ENCODE results near the gene CSTF1.

The CSTF1 gene

DNA sequence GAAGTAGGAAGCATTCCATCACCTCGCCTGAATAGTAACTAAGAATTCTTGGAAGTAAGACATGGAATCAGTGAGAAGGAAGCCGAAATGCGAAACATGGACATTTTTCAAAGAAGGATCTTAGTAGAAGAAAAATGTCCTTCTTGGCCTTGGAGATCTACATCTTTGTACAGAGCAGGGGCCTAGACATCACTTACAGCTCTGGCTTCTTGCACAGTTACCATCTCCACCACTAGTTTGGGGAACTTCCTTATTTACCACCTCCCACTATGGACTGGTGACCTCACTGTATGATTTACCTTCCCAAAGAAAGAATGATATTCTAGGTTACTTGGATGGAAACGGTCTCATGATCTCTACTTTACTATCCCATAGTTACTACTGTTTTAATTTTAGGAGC, 35.4 kb downstream of the CSTF1 start:
- TF ChIP-seq, protein P1, sequence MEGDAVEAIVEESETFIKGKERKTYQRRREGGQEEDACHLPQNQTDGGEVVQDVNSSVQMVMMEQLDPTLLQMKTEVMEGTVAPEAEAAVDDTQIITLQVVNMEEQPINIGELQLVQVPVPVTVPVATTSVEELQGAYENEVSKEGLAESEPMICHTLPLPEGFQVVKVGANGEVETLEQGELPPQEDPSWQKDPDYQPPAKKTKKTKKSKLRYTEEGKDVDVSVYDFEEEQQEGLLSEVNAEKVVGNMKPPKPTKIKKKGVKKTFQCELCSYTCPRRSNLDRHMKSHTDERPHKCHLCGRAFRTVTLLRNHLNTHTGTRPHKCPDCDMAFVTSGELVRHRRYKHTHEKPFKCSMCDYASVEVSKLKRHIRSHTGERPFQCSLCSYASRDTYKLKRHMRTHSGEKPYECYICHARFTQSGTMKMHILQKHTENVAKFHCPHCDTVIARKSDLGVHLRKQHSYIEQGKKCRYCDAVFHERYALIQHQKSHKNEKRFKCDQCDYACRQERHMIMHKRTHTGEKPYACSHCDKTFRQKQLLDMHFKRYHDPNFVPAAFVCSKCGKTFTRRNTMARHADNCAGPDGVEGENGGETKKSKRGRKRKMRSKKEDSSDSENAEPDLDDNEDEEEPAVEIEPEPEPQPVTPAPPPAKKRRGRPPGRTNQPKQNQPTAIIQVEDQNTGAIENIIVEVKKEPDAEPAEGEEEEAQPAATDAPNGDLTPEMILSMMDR (IDR thresholded peaks at IDR 0.05; ENCODE audit: low read depth, low read length) = no peak
- H3K4me3 ChIP-seq (ENCODE audit: low read depth, low read length) = no peak overlapping the region

GRCh38 chr20:56428410-56428809, 36.0 kb downstream of the CSTF1 start:
- TF ChIP-seq, protein P1 (IDR thresholded peaks at IDR 0.05; ENCODE audit: low read depth, low read length) = no peak
- no peak overlapping the region for H3K4me3 ChIP-seq (ENCODE audit: low read depth, low read length)

- no peak overlapping the region for H3K4me3 ChIP-seq (ENCODE audit: low read depth, low read length)
- TF ChIP-seq, protein P1 (IDR thresholded peaks at IDR 0.05; ENCODE audit: low read depth, low read length) = no peak
Measured at GRCh38 chr20:56428881-56429280, 36.4 kb downstream of the CSTF1 start.

- TF ChIP-seq, protein P1 (IDR thresholded peaks at IDR 0.05; ENCODE audit: low read depth, low read length) = no peak
Measured at GRCh38 chr20:56429502-56429901, 37.1 kb downstream of the CSTF1 start.

DNA sequence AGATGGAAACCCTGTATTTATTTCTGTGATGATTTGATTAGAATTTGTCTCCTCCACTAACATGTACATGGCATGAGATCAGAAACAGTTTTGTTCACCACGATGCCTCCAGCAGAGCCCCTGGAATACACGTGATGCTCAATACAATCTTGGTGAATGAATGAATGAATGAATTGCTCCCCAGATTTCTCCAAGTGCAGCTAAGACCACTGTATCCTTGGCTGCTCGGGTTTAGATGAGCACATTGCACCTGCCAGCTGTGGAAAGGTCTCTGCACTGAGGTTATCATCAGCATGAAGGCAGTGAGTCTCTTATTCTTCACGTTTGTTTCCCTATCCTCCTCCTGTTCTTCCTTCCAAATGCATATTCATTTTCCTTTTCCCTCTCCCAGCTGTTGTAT, 37.5 kb downstream of the CSTF1 start:
- TF ChIP-seq, protein P1 (IDR thresholded peaks at IDR 0.05; ENCODE audit: low read depth, low read length) = no peak

More at GRCh38 chr20:56429502-56429901, 37.1 kb downstream of the CSTF1 start:
- H3K4me3 ChIP-seq (ENCODE audit: low read depth, low read length) = 0 out of 2 replicates have a peak overlapping the region, but pooled peaks have one; percentile 9

DNA sequence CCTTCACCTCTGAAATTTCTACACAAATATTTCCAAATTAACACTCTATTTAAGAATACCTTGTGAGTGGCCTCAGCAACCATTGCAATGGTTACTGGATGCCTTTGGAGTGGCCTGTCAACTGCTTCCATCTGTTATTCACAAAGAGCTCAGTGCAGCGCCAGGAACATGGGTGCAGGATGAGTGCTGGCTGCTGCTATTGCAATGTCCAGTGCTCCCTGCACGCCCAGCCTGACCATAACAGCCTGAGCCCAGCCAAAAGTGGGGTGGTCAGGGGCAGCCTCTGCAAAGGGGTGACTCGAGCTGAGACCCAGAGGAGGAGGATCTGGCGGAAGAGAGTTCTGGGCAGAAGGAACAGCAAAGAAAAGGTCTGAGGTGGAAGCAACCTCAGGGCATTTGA, 38.0 kb downstream of the CSTF1 start:
- TF ChIP-seq, protein P1 (IDR thresholded peaks at IDR 0.05; ENCODE audit: low read depth, low read length) = no peak
- H3K4me3 ChIP-seq (ENCODE audit: low read depth, low read length) = no peak overlapping the region

More for the DNA sequence above, 37.5 kb downstream of the CSTF1 start:
- 0 out of 2 replicates have a peak overlapping the region, but pooled peaks have one; percentile 4 for H3K4me3 ChIP-seq (ENCODE audit: low read depth, low read length)

DNA sequence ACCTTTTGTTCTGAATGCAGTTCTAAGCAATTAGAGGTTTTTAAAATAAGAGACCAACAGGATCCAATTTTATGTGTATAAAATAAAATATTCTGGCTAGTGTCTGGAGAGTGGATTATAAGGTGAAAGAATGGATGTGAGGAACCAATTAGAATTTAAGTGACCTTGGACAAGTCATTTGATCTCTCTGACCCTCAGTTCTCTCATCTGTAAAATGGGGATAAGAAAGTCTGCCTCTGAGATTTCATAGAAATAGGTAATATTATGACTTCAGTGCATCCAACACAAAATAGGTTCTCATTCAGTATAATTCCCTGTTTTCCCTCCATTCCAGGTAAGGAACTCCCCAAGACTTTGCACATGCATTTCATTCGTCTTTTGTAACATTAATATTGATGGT, 38.5 kb downstream of the CSTF1 start:
- H3K4me3 ChIP-seq (ENCODE audit: low read depth, low read length) = no peak overlapping the region
- TF ChIP-seq, protein P1 (IDR thresholded peaks at IDR 0.05; ENCODE audit: low read depth, low read length) = no peak
